GM18870 (cell line): ENCODE measurements around the gene TMC7.

Source experiments
- ATAC-seq: cut with Tn5 transposase; IDR thresholded peaks from one replicate; pipeline ENCODE4 v1.9.1; 2021; ENCODE audit warnings: moderate library complexity; ENCODE audit not compliant: unreplicated experiment

Gene TMC7

DNA sequence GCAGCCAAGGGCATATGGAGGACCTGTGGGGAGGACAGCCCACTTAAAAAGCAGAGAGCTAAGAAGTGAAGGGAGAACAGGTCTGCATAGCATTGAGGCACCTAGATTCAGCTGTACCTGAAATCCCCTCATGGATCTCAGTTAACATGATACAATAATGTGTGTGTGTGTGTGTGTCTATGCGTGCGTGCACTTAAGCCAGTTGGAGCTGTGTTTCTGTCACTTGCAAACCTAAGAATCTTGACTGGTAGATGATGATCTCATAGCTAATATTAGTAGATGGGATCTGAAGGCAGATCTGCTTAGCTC is 128.3 kb downstream of the TMC7 start:
- no peak for ATAC-seq
